HepG2 (cell line): ENCODE data around the gene PLXNA4. TPM values are rescaled to one million over a fixed set of nuclear protein-coding genes. Genes with fewer than 3 reads are reported as not detected.

Experiments
- ARID5B ChIP-seq: IDR thresholded peaks from 2 replicates; pipeline ENCODE4 v1.4.0; 2020; ENCODE audit warnings: mild to moderate bottlenecking, missing genetic modification reagents
- ATM ChIP-seq: fragments of 450-650 bp; IDR thresholded peaks from 2 replicates; pipeline ENCODE4 v1.7.1; 2017; ENCODE audit warnings: mild to moderate bottlenecking, borderline replicate concordance
- HDAC1 ChIP-seq: sonication (generic); formaldehyde crosslinking; IDR thresholded peaks from 2 replicates; pipeline ENCODE4 v1.5.1; 2020; ENCODE audit warnings: mild to moderate bottlenecking, missing genetic modification reagents
- MAFF ChIP-seq: IDR thresholded peaks from 2 replicates; pipeline ENCODE4 v1.6.1; 2011; ENCODE audit warnings: low read depth, low read length, improper control_type of control experiment
- MBNL3 ChIP-seq: fragments of 250-450 bp; sonication (Bioruptor Pico); conservative IDR thresholded peaks from 2 replicates; pipeline ENCODE4 v1.8.0; 2022; ENCODE audit warnings: mild to moderate bottlenecking, inconsistent platforms
- NR2F2 ChIP-seq: IDR thresholded peaks from 2 replicates; pipeline ENCODE4 v1.6.1; 2012; ENCODE audit warnings: low read depth, inconsistent platforms, borderline replicate concordance
- RBM39 ChIP-seq: fragments of 200-400 bp; formaldehyde crosslinking; IDR thresholded peaks from one replicate; pipeline ENCODE4 v1.6.1; 2018; ENCODE audit warnings: antibody characterized with exemption, mild to moderate bottlenecking, low read depth, low read length; ENCODE audit not compliant: poor library complexity, severe bottlenecking
- TAF1 ChIP-seq: sonication (generic); formaldehyde crosslinking; IDR thresholded peaks from 2 replicates; pipeline ENCODE4 v1.4.0; 2020; ENCODE audit warnings: missing genetic modification reagents
- TSC22D2 ChIP-seq: sonication (generic); formaldehyde crosslinking; IDR thresholded peaks from 2 replicates; pipeline ENCODE4 v1.5.1; 2020; ENCODE audit warnings: missing genetic modification reagents, mild to moderate bottlenecking, borderline replicate concordance
- YY1 ChIP-seq: IDR thresholded peaks from 2 replicates; pipeline ENCODE4 v1.6.1; 2011; ENCODE audit warnings: low read length, low read depth, moderate library complexity, mild to moderate bottlenecking; ENCODE audit not compliant: insufficient read depth, insufficient replicate concordance
- ZBTB38 ChIP-seq: sonication (generic); formaldehyde crosslinking; IDR thresholded peaks from 2 replicates; pipeline ENCODE4 v1.5.1; 2020; ENCODE audit warnings: mild to moderate bottlenecking, missing genetic modification reagents
- ZBTB49 ChIP-seq: sonication (generic); formaldehyde crosslinking; IDR thresholded peaks from 2 replicates; pipeline ENCODE4 v1.4.0; 2020; ENCODE audit warnings: missing genetic modification reagents, borderline replicate concordance
- ZEB1 ChIP-seq: IDR thresholded peaks from 2 replicates; pipeline ENCODE4 v1.6.1; 2012; ENCODE audit warnings: mild to moderate bottlenecking, low read depth, inconsistent platforms; ENCODE audit not compliant: insufficient replicate concordance
- ZNF598 ChIP-seq: sonication (generic); formaldehyde crosslinking; IDR thresholded peaks from 2 replicates; pipeline ENCODE4 v1.5.1; 2020; ENCODE audit warnings: mild to moderate bottlenecking, missing genetic modification reagents, borderline replicate concordance
- ZNF660 ChIP-seq: sonication (generic); formaldehyde crosslinking; IDR thresholded peaks from 2 replicates; pipeline ENCODE4 v1.5.1; 2020; ENCODE audit warnings: mild to moderate bottlenecking, low read depth, missing genetic modification reagents, borderline replicate concordance
- ZNF7 ChIP-seq: IDR thresholded peaks from 2 replicates; pipeline ENCODE4 v1.6.1; 2016; ENCODE audit warnings: missing biosample characterization, missing genetic modification reagents
- ZNF724P ChIP-seq: sonication (generic); formaldehyde crosslinking; IDR thresholded peaks from 2 replicates; pipeline ENCODE4 v1.8.0; 2022; ENCODE audit warnings: missing genetic modification reagents, borderline replicate concordance
- ZNF781 ChIP-seq: sonication (generic); formaldehyde crosslinking; IDR thresholded peaks from 2 replicates; pipeline ENCODE4 v1.5.1; 2020; ENCODE audit warnings: borderline replicate concordance, mild to moderate bottlenecking, missing genetic modification reagents; ENCODE audit errors: not compliant biosample characterization
- ZSCAN25 ChIP-seq: sonication (generic); formaldehyde crosslinking; IDR thresholded peaks from 2 replicates; pipeline ENCODE4 v1.8.0; 2022; ENCODE audit warnings: mild to moderate bottlenecking, missing genetic modification reagents
- polyA plus RNA-seq, 8 experiments: library from polyadenylated mRNA; depleted of rRNA in 3 of 8; stranded (reverse) in 7 of 8; unstranded in 1 of 8; fragments of >200 nt; fragmentation: Illumina TruSeq in 4 of 8; extraction: Trizol in 4 of 8; gene quantifications; 2 replicates each; pipeline versions ENCODE4 v1.2.1 to v1.2.3, GENCODE V29; 2011 to 2016; ENCODE audit warnings: low read depth in 4 of 8, missing spikeins in 1 of 8, mixed read lengths in 1 of 8; ENCODE audit not compliant: insufficient read depth in 1 of 8
- total RNA-seq, 5 experiments: library from RNA; depleted of rRNA; stranded (reverse); fragments of >200 nt; fragmentation: Illumina TruSeq; extraction: Trizol; gene quantifications; 2 replicates each; pipeline ENCODE4 v1.2.3, GENCODE V29; 2016; ENCODE audit warnings: low read depth in 1 of 5
- TF ChIP-seq, protein P1 (sequence below): fragments of 450-650 bp; IDR thresholded peaks from 2 replicates; pipeline ENCODE4 v1.6.1; 2016
- TF ChIP-seq, protein P2 (sequence below): sonication (generic); formaldehyde crosslinking; IDR thresholded peaks from 2 replicates; pipeline ENCODE4 v1.8.0; 2022; ENCODE audit warnings: missing genetic modification reagents, mild to moderate bottlenecking, borderline replicate concordance

Gene PLXNA4
- total and polyA plus RNA-seq, 2 of the 13 experiments (the other 11 are each of a cell fraction or from before 2014, with no cell fraction given), result 0.01 to 0.04 TPM

DNA sequence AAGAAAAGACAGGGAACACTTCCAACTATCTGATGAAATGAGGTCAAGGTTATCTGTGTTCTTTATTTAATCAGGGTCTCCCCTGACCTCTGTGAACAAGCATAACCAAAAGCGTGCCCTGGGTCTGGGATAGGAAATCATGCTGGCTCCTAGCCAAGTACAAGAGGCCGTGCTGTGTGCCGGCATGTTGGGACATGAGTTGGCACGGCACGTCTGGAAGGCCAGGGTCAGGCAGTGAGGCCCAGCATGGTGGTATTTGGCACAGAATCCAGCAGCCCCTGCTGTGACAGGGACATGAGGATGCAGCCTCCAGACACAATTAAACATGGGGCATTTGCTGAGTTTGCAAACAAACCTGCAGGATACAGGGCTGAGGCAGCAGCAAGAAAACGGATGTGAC lies 320.4 kb downstream of the PLXNA4 start (continued):
- TF ChIP-seq YY1 (no peak), ZNF781 (CRISPR knock-in tag) (no peak), ARID5B (peak; percentile 33; the same call in 1 of the 2 replicates), ZNF660 (CRISPR knock-in tag) (no peak), TAF1 (no peak), ZBTB49 (no peak), RBM39 (no peak), ZSCAN25 (CRISPR knock-in tag) (no peak), NR2F2 (0 out of 2 replicates have a peak, but pooled peaks have one; percentile 44), MAFF (0 out of 2 replicates have a peak, but pooled peaks have one; percentile 26), ZNF598 (CRISPR knock-in tag) (no peak), MBNL3 (CRISPR knock-in tag) (no peak), TSC22D2 (no peak), ATM (no peak), ZEB1 (no peak), ZNF7 (CRISPR knock-in tag) (no peak), ZBTB38 (CRISPR knock-in tag) (no peak), HDAC1 (peak; percentile 23; the same call in 1 of the 2 replicates), ZNF724P (CRISPR knock-in tag) (no peak)
- TF ChIP-seq, protein P1, sequence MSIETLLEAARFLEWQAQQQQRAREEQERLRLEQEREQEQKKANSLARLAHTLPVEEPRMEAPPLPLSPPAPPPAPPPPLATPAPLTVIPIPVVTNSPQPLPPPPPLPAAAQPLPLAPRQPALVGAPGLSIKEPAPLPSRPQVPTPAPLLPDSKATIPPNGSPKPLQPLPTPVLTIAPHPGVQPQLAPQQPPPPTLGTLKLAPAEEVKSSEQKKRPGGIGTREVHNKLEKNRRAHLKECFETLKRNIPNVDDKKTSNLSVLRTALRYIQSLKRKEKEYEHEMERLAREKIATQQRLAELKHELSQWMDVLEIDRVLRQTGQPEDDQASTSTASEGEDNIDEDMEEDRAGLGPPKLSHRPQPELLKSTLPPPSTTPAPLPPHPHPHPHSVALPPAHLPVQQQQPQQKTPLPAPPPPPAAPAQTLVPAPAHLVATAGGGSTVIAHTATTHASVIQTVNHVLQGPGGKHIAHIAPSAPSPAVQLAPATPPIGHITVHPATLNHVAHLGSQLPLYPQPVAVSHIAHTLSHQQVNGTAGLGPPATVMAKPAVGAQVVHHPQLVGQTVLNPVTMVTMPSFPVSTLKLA, result no peak
- TF ChIP-seq, protein P2, sequence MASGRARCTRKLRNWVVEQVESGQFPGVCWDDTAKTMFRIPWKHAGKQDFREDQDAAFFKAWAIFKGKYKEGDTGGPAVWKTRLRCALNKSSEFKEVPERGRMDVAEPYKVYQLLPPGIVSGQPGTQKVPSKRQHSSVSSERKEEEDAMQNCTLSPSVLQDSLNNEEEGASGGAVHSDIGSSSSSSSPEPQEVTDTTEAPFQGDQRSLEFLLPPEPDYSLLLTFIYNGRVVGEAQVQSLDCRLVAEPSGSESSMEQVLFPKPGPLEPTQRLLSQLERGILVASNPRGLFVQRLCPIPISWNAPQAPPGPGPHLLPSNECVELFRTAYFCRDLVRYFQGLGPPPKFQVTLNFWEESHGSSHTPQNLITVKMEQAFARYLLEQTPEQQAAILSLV (CRISPR knock-in tag), result 0 out of 2 replicates have a peak, but pooled peaks have one; percentile 32
